ENCODE results near the gene KIAA0825. TPM values are rescaled to one million over a fixed set of nuclear protein-coding genes. Genes with fewer than 3 reads are reported as not detected.

KIAA0825 gene
- total RNA-seq, 4 donors from 2014 or later = 4.8 to 11.8 (median 7.2) TPM

DNA sequence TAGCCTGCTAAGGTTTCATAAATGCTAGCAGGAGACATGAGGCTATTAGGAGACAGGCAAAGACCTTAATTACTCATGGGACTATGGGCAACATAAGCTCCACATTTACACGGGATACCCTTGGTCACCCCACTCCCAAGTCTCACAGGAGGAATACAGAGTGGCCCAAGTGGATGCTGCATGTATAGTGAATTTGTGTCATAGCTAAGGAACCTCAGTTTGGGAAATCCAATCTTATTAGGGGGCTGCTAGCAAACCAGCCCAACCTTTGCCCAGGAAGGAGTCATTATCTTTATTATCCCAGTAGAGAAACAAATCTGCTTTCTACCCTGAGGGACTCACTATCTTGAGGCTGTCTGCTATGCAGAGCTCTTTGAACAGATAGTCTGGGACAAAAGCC lies 405.9 kb downstream of the KIAA0825 start:
- no peaks in the 10 kb centered on the region for H3K27me3 ChIP-seq
- no peak overlapping the region for H3K4me3 ChIP-seq
- no peaks in the 10 kb centered on the region for H3K4me1 ChIP-seq
- TF ChIP-seq, protein P1, sequence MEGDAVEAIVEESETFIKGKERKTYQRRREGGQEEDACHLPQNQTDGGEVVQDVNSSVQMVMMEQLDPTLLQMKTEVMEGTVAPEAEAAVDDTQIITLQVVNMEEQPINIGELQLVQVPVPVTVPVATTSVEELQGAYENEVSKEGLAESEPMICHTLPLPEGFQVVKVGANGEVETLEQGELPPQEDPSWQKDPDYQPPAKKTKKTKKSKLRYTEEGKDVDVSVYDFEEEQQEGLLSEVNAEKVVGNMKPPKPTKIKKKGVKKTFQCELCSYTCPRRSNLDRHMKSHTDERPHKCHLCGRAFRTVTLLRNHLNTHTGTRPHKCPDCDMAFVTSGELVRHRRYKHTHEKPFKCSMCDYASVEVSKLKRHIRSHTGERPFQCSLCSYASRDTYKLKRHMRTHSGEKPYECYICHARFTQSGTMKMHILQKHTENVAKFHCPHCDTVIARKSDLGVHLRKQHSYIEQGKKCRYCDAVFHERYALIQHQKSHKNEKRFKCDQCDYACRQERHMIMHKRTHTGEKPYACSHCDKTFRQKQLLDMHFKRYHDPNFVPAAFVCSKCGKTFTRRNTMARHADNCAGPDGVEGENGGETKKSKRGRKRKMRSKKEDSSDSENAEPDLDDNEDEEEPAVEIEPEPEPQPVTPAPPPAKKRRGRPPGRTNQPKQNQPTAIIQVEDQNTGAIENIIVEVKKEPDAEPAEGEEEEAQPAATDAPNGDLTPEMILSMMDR (IDR thresholded peaks at IDR 0.05) = no peak
- TF ChIP-seq POLR2A (IDR thresholded peaks at IDR 0.05) (no peak), EP300 (IDR thresholded peaks at IDR 0.05) (no peak)
- DNase-seq (ENCODE audit: low spot score in 2 of 2) = no peak
- no peak overlapping the region for H3K27ac ChIP-seq
- H3K36me3 ChIP-seq = no peaks in the 10 kb centered on the region
- no peaks in the 10 kb centered on the region for H3K9me3 ChIP-seq
- WGBS, 2 donors = 0% methylated on average over 1 of the region's 1 CpG

DNA sequence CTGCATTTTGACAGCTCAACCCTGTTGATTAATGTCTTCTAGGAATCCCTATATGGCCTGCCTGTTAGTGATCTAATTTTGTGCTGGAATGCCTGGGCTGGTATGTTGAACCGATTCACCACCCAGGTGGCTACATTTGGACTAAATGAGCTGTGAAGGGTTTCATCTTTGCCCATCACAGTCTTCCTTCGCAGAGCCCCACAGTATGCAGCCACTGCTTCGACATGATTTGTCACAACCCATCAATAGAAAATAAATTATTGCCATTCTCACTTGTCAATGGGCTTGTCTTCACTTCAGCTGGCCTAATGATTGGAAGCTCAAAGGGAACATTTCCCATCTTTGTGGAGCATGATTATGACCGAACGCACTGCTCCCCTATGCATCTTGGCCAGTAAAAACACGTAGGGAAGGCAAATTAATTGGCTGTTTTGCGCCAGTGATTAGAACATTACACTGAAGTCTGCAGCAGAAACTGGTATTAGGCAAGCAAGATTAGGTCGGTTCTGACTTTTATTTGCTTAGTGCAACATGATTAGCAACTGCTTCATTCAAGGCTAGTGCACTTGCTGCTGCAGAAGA lies 408.5 kb downstream of the KIAA0825 start:
- no peaks in the 10 kb centered on the region for H3K27me3 ChIP-seq
- no peaks in the 10 kb centered on the region for H3K9me3 ChIP-seq
- 82% methylated on average over 8 of the region's 8 CpGs for WGBS, 2 donors
- TF ChIP-seq, protein P1 (IDR thresholded peaks at IDR 0.05) = no peak
- no peak for TF ChIP-seq EP300 (IDR thresholded peaks at IDR 0.05)
- TF ChIP-seq POLR2A (IDR thresholded peaks at IDR 0.05) = no peak
- H3K4me3 ChIP-seq = no peak overlapping the region
- H3K36me3 ChIP-seq = no peaks in the 10 kb centered on the region
- H3K4me1 ChIP-seq = no peaks in the 10 kb centered on the region
- DNase-seq (ENCODE audit: low spot score in 2 of 2) = no peak
- H3K27ac ChIP-seq = no peak overlapping the region

DNA sequence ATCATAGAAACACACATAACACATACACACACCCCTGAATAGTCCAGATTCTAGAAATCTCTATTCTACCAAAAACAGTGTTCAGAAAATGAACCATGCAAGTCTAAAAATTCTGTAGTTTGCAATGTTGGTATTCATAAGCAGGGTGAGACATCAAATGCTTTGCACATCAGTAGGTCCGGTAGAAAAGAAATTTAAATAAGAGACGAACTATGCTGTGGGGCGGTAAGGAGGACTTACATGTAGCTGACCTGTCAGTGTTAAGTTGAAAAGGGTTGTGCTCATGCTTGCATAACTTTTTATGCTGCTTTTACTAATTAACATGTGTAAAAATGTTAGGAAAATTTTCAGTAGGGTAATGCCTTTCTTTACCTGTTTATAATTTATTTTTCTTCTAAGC lies 409.1 kb downstream of the KIAA0825 start:
- H3K4me1 ChIP-seq = no peaks in the 10 kb centered on the region
- WGBS, 2 donors = 93 to 95% methylated on average over 3 of the region's 3 CpGs
- H3K9me3 ChIP-seq = no peaks in the 10 kb centered on the region
- no peak overlapping the region for H3K4me3 ChIP-seq
- H3K27me3 ChIP-seq = no peaks in the 10 kb centered on the region
- no peak for DNase-seq (ENCODE audit: low spot score in 2 of 2)
- TF ChIP-seq, protein P1 (IDR thresholded peaks at IDR 0.05) = no peak
- TF ChIP-seq POLR2A (IDR thresholded peaks at IDR 0.05) = no peak
- TF ChIP-seq EP300 (IDR thresholded peaks at IDR 0.05) = no peak
- H3K36me3 ChIP-seq = no peaks in the 10 kb centered on the region
- H3K27ac ChIP-seq = no peak overlapping the region

DNA sequence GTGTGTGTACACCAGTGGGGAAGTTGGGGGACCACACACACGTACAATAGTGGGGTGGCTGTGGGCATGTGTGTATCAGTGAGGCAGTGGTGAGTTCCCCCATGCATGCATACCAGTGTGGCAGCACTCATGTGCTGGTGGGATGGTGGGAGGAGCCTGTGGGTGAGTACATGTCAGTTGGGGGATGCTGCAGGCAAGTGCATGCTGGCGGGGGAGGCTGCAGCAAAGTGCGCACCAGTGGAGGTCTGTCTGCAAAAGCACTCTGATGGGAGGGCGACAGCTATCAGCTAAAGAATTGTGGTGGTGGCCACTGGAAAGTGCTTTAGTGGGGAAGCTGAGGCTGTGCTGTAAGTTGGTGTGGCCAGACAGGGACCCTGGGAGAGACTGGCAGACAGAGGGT lies 418.8 kb downstream of the KIAA0825 start:
- 94 to 98% methylated on average over 4 of the region's 4 CpGs for WGBS, 2 donors
- Histone ChIP-seq H3K9me3 (no peaks in the 10 kb centered on the region), H3K4me1 (no peaks in the 10 kb centered on the region), H3K4me3 (no peak overlapping the region), H3K36me3 (no peaks in the 10 kb centered on the region), H3K27me3 (no peaks in the 10 kb centered on the region), H3K27ac (no peak overlapping the region)
- DNase-seq (ENCODE audit: low spot score in 2 of 2) = no peak
- TF ChIP-seq EP300 (IDR thresholded peaks at IDR 0.05) (no peak), POLR2A (IDR thresholded peaks at IDR 0.05) (no peak)

DNA sequence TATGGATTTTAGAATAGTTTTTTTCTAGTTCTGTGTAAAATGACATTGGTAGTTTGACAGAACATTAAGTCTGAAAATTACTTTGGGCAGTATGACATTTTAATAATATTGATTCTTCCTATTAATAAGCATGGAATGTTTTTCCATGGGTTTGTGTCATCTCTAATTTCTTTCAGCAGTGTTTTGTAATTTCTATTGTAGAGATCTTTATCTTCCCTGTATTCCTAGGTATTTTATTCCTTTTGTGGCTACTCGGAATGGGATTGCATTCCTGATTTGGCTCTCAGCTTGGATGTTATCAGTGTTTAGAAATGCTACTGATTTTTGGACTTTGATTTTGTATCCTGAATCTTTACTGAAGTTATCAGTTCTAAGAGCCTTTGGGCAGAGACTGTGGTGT lies 420.4 kb downstream of the KIAA0825 start:
- H3K27me3 ChIP-seq = no peaks in the 10 kb centered on the region
- no peaks in the 10 kb centered on the region for H3K4me1 ChIP-seq
- no peaks in the 10 kb centered on the region for H3K36me3 ChIP-seq
- DNase-seq (ENCODE audit: low spot score in 2 of 2) = no peak
- no peak overlapping the region for H3K4me3 ChIP-seq
- TF ChIP-seq POLR2A (IDR thresholded peaks at IDR 0.05) = no peak
- TF ChIP-seq, protein P1 (IDR thresholded peaks at IDR 0.05) = no peak
- TF ChIP-seq EP300 (IDR thresholded peaks at IDR 0.05) = no peak
- WGBS, 2 donors = 96 to 97% methylated on average over 1 of the region's 1 CpG
- H3K27ac ChIP-seq = no peak overlapping the region
- no peaks in the 10 kb centered on the region for H3K9me3 ChIP-seq

DNA sequence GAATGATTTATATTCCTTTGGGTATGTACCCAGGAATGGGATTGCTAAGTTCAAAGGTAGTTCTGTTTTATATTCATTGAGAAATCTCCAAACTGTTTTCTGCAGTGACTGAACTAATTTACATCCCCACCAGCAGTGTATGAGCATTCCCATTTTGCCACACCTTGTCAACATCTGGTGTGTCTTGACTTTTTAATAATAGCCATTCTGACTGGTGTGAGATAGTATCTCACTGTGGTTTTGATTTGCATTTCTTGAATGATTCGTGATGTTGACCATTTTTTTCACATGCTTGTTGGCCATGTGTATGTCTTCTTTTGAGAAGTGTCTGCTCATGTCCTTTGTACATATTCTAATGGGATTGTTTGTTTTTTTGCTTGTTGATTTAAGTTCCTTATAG lies 421.5 kb downstream of the KIAA0825 start:
- WGBS, 2 donors = 84 to 88% methylated on average over 1 of the region's 1 CpG
- H3K4me3 ChIP-seq = no peak overlapping the region
- no peak overlapping the region for H3K27ac ChIP-seq
- TF ChIP-seq, protein P1 (IDR thresholded peaks at IDR 0.05) = no peak
- TF ChIP-seq EP300 (IDR thresholded peaks at IDR 0.05) = no peak
- no peak for DNase-seq (ENCODE audit: low spot score in 2 of 2)
- no peaks in the 10 kb centered on the region for H3K36me3 ChIP-seq
- no peaks in the 10 kb centered on the region for H3K27me3 ChIP-seq
- H3K4me1 ChIP-seq = no peaks in the 10 kb centered on the region
- H3K9me3 ChIP-seq = no peaks in the 10 kb centered on the region

Data from tibial nerve (tissue), 4 donors.